ENCODE results near the gene DIPK1B.

DNA sequence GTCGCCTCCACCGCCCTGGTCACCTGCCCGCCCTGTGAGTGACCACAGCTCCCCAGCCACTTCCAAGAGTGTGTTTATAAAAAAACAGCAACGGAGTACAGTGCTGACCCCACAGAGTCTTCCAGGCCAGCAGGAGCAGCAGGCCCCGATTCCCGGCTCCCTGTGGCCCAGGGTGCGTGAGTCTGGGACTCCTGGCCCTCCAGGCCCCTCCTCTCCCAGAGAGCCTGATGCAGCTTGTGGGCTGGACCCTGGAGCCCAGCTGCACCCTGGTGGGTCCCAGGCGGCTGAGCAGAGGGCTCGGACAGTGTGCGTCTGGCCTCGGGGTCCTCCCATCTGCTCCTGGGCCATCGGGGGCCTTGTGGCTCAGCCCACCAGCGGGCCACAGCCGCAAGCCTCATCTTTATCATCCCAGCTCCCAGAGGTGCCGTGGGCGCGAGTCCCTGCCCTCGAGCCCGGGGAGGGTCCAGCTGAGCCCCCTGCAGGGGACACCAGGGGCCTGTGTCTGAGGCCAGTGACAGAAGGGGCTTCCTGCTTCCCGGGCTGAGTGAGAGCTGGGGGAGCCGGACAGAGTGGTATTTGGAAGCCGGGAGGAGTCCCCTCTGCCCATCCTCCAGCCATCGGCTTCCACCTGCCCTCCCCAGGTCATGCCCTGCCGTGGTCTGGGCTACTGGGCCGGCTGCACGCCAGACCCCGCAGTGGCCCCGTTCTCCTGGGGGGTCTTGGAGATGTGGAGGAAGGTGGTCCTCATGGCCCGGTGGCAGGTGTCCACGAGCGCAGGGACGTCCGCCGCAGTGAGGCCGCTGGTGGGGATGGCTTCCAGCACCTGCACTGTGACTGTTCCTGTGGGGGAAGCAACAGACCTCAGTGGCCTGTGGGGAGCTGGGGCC is 39.0 kb upstream of the DIPK1B start:
- TF ChIP-seq POLR2A (IDR thresholded peaks at IDR 0.05) (no peak), POLR2AphosphoS5 (IDR thresholded peaks at IDR 0.05) (peak; percentile 58 to 85 (median 83))
- TF ChIP-seq, protein P1, sequence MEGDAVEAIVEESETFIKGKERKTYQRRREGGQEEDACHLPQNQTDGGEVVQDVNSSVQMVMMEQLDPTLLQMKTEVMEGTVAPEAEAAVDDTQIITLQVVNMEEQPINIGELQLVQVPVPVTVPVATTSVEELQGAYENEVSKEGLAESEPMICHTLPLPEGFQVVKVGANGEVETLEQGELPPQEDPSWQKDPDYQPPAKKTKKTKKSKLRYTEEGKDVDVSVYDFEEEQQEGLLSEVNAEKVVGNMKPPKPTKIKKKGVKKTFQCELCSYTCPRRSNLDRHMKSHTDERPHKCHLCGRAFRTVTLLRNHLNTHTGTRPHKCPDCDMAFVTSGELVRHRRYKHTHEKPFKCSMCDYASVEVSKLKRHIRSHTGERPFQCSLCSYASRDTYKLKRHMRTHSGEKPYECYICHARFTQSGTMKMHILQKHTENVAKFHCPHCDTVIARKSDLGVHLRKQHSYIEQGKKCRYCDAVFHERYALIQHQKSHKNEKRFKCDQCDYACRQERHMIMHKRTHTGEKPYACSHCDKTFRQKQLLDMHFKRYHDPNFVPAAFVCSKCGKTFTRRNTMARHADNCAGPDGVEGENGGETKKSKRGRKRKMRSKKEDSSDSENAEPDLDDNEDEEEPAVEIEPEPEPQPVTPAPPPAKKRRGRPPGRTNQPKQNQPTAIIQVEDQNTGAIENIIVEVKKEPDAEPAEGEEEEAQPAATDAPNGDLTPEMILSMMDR (IDR thresholded peaks at IDR 0.05 in 8 of 11, conservative IDR thresholded peaks at IDR 0.05 in 3 of 11), result no peak
